Effector memory CD4-positive, alpha-beta T cell (primary cell): Measurements from ENCODE around the gene GPR37.

Source experiments
- DNase-seq, 3 donors: peaks; one replicate each; pipeline ENCODE4 v3.0.0-alpha.2; 2020
- H3K27ac ChIP-seq: 2 replicates; pipeline ENCODE4 v1.7.0; 2013; ENCODE audit warnings: mild to moderate bottlenecking, low read length, moderate library complexity; ENCODE audit not compliant: insufficient read depth, poor library complexity, severe bottlenecking
- H3K27me3 ChIP-seq: replicated peaks from 2 replicates; pipeline ENCODE4 v1.7.0; 2013; ENCODE audit warnings: mild to moderate bottlenecking, low read length; ENCODE audit not compliant: insufficient read depth, control insufficient read depth, poor library complexity, severe bottlenecking
- H3K36me3 ChIP-seq: 2 replicates; pipeline ENCODE4 v1.7.0; 2013; ENCODE audit warnings: mild to moderate bottlenecking, low read length, moderate library complexity; ENCODE audit not compliant: control insufficient read depth, insufficient read depth
- H3K4me1 ChIP-seq: 2 replicates; pipeline ENCODE4 v1.7.0; 2013; ENCODE audit warnings: low read length, mild to moderate bottlenecking; ENCODE audit not compliant: control insufficient read depth, insufficient read depth, poor library complexity, severe bottlenecking
- H3K4me3 ChIP-seq: 2 replicates; pipeline ENCODE4 v1.7.0; 2013; ENCODE audit warnings: low read length, low read depth, mild to moderate bottlenecking; ENCODE audit not compliant: insufficient read depth, poor library complexity, severe bottlenecking
- H3K9me3 ChIP-seq: 2 replicates; pipeline ENCODE4 v1.7.0; 2013; ENCODE audit warnings: mild to moderate bottlenecking, low read length, moderate library complexity; ENCODE audit not compliant: control insufficient read depth

GPR37 gene

GRCh38 chr7:124764847-124765400 lies 668 bp downstream of the GPR37 start:
- Histone ChIP-seq H3K36me3 (no peaks in the 10 kb centered on the region), H3K27ac (no peak overlapping the region), H3K4me1 (peaks cover 7% of the 10 kb centered on the region), H3K9me3 (no peaks in the 10 kb centered on the region), H3K27me3 (peaks cover 22% of the 10 kb centered on the region), H3K4me3 (peak overlapping the region; percentile 58)
- no peak for DNase-seq

GRCh38 chr7:124764051-124764846 lies 1.3 kb downstream of the GPR37 start:
- no peak for DNase-seq
- Histone ChIP-seq H3K4me3 (peak overlapping the region; percentile 58), H3K36me3 (no peaks in the 10 kb centered on the region), H3K27me3 (peaks cover 22% of the 10 kb centered on the region), H3K27ac (no peak overlapping the region), H3K9me3 (no peaks in the 10 kb centered on the region), H3K4me1 (peaks cover 7% of the 10 kb centered on the region)

GRCh38 chr7:124762611-124763143 lies 2.9 kb downstream of the GPR37 start:
- Histone ChIP-seq H3K36me3 (no peaks in the 10 kb centered on the region), H3K27me3 (peaks cover 22% of the 10 kb centered on the region), H3K9me3 (no peaks in the 10 kb centered on the region), H3K27ac (no peak overlapping the region), H3K4me1 (peaks cover 7% of the 10 kb centered on the region), H3K4me3 (no peak overlapping the region)
- no peak for DNase-seq

DNA sequence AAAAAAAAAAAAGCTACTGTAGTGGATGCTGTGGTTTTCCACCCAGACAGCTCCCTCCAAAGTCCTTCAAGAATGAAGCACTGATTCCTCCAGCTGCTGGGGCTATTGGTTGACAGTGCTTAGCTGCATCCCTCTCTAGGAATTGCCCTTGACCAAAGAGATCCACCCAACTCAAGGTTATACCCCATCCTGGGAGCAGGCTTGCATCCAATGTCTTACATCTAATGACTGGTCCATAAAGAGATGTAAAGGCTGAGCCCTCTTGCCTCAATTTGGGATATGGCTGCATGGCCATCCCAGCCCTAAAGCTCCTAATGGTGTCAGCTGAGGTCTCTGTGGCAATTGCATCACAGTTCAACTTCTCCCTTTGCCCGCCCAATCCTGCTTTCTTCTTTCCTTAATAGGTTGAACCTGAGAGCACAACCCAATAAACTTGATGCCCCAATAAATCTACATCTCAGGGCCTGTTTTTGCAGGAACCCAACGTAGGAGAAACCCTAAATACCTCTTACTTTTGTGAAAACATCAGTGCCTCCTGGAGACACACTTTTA lies 4.4 kb downstream of the GPR37 start:
- H3K27ac ChIP-seq = no peak overlapping the region
- no peaks in the 10 kb centered on the region for H3K9me3 ChIP-seq
- no peak overlapping the region for H3K4me3 ChIP-seq
- H3K27me3 ChIP-seq = peaks cover 18% of the 10 kb centered on the region
- no peaks in the 10 kb centered on the region for H3K36me3 ChIP-seq
- peaks cover 7% of the 10 kb centered on the region for H3K4me1 ChIP-seq
- no peak for DNase-seq

- no peak overlapping the region for H3K27ac ChIP-seq
- no peak for DNase-seq
- no peaks in the 10 kb centered on the region for H3K9me3 ChIP-seq
- H3K4me3 ChIP-seq = no peak overlapping the region
- H3K4me1 ChIP-seq = no peaks in the 10 kb centered on the region
- H3K36me3 ChIP-seq = no peaks in the 10 kb centered on the region
- no peaks in the 10 kb centered on the region for H3K27me3 ChIP-seq
These were observed 7.3 kb downstream of the GPR37 start for GRCh38 chr7:124758327-124758726.

GRCh38 chr7:124754576-124755268 lies 10.9 kb downstream of the GPR37 start:
- H3K27ac ChIP-seq = no peak overlapping the region

DNA sequence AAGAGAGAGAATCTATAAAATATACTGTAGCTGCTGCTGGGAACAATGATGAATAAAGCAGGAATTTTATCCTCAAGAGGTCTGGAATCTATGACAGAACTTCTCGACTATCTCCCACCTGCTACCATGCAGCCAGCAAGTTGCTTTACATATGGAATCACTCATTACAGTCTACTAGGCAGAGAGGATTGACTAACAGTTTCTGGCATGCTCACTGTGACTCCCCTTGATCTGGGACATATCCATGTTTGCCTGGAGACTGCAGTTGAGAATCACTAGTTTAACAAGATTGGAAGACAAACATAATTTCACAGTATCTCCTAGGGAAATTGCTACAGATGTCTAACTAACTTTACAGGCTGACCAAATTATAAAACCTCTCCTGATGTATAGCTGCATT lies 13.3 kb downstream of the GPR37 start:
- no peak for DNase-seq
- H3K4me3 ChIP-seq = no peak overlapping the region
- H3K36me3 ChIP-seq = no peaks in the 10 kb centered on the region

More at GRCh38 chr7:124754576-124755268, 10.9 kb downstream of the GPR37 start:
- H3K4me3 ChIP-seq = no peak overlapping the region
- H3K9me3 ChIP-seq = no peaks in the 10 kb centered on the region
- H3K4me1 ChIP-seq = no peaks in the 10 kb centered on the region
- H3K27me3 ChIP-seq = no peaks in the 10 kb centered on the region
- no peak for DNase-seq
- no peaks in the 10 kb centered on the region for H3K36me3 ChIP-seq

GRCh38 chr7:124751027-124751426 lies 14.6 kb downstream of the GPR37 start:
- Histone ChIP-seq H3K27me3 (no peaks in the 10 kb centered on the region), H3K27ac (no peak overlapping the region), H3K4me1 (no peaks in the 10 kb centered on the region), H3K9me3 (no peaks in the 10 kb centered on the region), H3K4me3 (no peak overlapping the region), H3K36me3 (no peaks in the 10 kb centered on the region)
- DNase-seq = no peak

More for the DNA sequence above, 13.3 kb downstream of the GPR37 start:
- Histone ChIP-seq H3K27me3 (no peaks in the 10 kb centered on the region), H3K9me3 (no peaks in the 10 kb centered on the region), H3K4me1 (no peaks in the 10 kb centered on the region), H3K27ac (no peak overlapping the region)

DNA sequence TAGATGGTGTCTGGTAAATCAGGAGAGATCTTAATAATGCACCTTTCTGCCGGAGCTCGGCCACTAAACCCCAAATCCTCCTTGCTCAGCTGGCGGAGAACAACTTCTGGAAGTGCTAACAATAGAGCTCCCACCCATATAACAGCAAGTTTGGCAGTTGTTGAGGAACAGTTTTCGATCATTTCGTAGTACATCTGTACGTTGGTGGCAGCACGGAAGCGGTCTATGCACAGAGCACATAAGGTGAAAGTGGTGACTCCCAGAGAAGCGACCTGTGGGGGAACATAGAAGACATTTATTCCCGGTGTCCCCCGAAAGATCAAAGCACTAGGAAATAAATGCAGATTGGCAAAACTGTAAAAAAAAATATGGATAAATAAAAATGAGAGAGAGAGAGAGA lies 18.5 kb downstream of the GPR37 start:
- no peaks in the 10 kb centered on the region for H3K4me1 ChIP-seq
- H3K27ac ChIP-seq = no peak overlapping the region
- no peaks in the 10 kb centered on the region for H3K27me3 ChIP-seq
- no peak for DNase-seq
- no peaks in the 10 kb centered on the region for H3K36me3 ChIP-seq
- H3K9me3 ChIP-seq = no peaks in the 10 kb centered on the region
- no peak overlapping the region for H3K4me3 ChIP-seq
